NCI-H1105 (cell line): ENCODE measurements around the gene PSG6.
"Not testable (repeated sequence)": the region's sequence is repeated elsewhere in the genome, so short reads cannot be mapped to it uniquely, and the experiment has no call there.

ENCODE experiments used
- DNase-seq: peaks from one replicate; lab custom pipeline; 2025; lab: John Stamatoyannopoulos, UW

The PSG6 gene

DNA sequence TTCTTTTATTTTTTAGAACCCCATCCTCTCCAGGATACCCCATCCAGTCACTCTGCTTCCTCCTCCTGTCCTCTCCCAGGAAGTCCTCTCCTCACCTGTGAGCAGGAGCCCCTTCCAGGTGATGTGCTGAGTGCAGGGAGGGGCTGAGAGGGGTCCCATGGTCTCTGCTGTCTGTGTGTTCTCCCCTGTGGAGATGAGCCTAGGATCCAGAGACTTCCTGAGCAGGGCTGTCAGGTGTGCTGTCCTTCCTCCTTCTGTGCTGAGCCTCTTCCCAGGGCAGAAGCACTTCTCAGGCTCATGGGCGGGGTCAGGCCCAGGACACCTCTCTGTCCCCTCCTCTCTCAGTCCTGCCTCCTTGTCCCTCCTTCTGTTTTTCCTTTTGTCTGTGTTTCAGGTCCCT lies at the start of gene PSG6:
TSS of gene PSG6 (minus strand) at position 261 of the 400 bp plus-strand sequence. CDS start at position 159, 102 bp downstream.
- not testable (repeated sequence) for DNase-seq

DNA sequence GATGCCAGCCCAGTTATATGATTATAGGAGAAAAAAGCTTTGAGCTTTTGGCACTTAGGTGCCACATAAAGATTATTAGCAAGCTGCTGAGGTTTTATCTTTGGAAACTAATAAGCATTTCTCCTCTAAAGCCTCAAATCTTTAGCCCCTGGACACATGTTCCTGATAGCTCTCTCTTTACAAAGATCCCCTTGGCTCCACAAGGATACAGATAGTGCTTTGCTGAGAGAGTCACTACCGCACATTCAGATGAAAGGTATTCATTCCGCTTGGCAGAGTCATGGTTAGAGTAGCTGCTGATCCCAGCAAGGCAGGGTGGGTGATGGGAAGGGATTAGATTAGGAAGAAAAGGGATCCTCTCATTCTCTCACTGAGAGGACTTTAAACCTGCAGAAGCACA lies 47.5 kb upstream of the PSG6 start:
- no peak for DNase-seq

DNA sequence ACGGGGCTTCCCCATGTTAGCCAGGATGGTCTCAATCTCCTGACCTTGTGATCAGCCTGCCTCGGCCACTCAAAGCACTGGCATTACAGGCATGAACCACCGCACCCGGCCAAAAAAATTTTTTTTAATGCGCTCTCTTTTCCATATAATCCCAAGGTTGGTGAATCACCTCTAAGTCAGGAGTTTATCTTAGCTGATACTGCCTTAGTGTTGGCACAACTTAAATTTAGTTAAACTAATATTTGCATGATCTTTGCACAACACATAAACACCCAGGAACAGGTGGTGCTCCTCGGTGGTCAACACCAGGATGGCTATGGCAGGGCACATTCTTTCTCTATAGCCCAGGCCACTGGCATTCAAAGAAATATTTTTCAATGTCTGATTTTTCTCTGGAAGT lies 43.4 kb upstream of the PSG6 start:
- DNase-seq: no peak

DNA sequence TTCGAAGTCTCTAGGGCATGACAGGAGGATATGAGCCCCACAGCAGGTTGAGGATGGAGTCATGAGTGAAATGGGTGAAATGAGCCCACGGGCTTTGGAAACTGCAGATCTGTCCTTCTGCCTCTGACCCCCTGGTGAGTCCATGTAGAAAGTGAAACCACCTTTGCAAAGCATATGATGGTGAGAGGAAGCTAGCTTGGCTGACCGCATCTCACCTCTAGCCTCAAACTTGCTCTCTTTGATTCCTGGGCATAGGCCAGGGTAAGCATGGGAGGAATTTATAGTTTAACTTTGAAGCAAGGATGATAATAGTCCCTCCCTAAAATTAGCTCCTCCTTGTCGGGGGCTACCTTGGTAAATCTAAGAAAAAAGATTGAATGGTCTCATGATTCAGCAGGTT lies 34.4 kb upstream of the PSG6 start:
- not testable (repeated sequence) for DNase-seq

DNA sequence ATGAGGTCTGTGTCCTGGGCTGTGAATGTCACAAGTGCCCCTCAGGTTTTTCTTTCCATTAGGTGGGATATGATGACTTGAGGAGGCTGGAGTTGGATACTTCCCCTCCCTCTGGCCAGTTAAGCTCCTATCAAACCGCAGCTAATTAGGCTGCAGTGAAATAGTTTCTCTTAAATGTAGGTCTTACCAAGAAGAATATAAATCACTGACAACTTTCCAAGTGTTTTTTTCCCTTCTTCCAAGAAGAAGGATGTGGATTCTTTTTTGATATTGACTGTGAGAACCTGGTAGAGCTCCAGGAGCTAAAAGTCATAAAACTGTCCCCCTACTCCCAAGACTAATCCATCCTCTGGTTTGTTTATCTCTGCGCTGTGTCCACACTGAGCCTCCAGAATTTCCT lies 33.8 kb upstream of the PSG6 start:
- DNase-seq: not testable (repeated sequence)

DNA sequence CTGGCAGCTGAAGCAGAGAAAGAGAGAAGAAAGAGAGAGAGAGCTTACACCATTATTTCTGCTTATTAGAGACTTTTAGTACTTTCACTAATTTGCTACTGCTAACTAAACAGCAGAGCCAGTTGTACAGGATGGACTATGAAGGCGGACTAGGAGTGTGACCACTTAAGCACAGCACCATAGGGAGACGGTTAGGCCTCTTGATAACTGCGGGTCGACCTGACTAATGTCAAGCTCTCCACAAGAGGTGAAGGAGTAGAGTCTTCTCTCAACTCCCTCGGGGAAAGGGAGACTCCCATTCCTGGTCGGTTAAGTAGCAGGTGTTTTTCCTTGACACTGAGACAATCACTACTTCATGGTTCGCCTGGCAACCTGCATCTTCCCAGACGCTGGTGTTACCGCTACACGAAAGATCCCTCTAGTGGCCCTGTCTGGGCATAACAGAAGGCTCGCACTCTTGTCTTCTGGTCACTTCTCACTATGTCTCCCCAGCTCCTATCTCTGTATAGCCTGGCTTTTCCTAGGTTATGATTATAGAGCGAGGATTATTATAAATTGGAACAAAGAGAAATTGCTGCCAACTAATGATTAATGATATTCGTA lies 24.6 kb upstream of the PSG6 start:
- no peak for DNase-seq

DNA sequence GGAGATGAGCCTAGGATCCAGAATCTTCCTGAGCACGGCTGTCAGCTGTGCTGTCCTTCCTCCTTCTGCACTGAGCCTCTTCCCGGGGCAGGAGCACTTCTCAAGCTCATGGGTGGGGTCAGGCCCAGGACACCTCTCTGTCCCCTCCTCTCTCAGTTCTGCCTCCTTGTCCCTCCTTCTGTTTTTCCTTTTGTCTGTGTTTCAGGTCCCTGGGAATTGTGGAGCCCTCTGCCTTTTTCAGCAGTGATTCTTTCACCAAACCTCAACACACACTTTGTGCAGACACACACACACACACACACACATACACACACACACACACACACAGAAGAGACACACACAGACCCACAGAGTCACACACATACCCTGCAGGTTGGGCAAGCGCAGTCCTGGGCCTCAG lies 19.4 kb upstream of the PSG6 start, which contains the start of gene PSG7:
TSS of gene PSG7 (minus strand) at position 101 of the 400 bp plus-strand sequence. CDS start 131 bp downstream, outside the sequence.
- DNase-seq: not testable (repeated sequence)

DNA sequence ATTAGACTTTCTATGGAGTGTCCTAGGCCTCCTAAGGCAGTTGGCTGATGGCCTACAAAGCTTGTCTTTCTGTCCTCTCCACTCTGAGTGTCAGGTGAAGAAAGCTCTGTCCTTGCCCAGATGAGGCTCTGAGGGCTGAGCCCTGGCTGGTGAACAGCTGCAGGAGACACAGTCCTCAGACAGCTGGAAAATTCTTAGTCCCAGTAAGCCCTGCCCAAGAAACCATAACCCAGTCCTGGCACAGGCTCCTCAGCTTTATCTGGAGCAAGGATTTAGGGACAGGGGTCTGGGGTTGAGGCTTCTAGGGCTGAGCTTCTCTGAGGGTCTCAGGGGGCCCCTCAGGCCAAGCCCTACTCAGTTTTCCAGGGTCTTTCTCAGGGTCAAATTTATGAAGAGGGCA lies 17.0 kb upstream of the PSG6 start:
- not testable (repeated sequence) for DNase-seq

DNA sequence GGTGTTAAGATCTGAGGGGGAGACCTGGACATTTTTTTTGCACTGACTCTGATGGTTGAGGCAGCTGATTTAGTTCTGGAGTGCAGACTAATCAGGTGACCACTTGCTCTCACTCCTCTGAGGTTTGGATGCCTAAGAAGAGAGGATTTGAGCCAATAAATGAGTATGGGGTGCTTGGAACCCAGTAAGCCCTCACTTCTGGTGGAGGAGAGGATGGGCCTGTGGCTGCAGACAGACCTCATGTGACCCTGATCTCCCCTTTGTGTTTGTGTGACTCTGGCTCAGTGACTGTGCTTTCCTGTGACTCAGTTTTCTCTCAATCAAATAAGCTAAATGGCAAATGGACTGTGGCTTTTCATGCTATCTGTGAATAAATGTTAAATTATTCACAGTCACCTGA lies 16.5 kb upstream of the PSG6 start:
- not testable (repeated sequence) for DNase-seq

DNA sequence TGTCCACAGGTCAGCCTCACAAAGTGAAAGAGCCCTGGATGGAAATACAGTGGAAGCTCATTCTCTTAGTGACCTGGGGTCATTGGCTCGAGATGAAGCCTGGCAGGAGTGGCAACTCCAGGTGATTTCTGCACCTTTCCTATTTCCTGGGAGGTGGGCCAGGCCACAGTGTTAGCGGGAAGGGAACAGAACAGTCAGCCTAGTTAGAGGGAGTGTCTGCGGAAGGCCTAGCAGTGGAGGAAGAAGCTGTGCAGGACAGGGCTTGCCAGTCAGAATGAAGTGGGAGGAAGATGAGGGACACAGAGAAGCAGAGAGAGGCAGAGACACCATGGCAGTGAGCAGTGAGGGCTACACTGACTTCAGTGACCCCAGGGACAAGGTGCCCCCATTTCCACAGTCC lies 15.7 kb upstream of the PSG6 start:
- not testable (repeated sequence) for DNase-seq

DNA sequence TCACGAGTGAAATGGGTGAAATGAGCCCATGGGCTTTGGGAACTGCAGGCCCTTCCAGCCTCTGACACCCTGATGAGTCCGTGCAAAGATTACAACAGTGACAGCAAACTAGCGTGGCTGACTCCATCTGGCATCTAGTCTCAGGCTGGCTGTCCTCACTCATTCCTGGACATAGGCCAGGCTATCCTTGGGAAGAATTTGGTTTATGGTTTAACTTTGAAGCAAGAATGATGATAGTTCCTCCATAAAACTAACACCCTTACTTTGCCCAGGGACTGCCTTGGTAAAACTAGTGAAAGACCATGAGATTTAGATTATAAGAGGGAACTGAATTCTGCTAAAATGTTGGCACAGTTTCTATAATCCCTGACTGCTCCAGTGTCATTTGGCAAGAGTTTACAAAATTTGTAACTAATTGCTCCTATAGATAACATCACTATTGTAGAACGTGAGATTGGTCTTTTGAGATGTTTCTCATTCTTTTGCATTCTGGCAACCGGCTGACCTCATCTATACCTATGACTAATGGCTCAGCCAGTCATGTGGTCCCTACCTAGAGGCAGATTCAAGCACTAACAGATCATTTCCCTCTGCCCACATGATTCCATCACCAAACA lies 14.9 kb upstream of the PSG6 start:
- DNase-seq: not testable (repeated sequence)

DNA sequence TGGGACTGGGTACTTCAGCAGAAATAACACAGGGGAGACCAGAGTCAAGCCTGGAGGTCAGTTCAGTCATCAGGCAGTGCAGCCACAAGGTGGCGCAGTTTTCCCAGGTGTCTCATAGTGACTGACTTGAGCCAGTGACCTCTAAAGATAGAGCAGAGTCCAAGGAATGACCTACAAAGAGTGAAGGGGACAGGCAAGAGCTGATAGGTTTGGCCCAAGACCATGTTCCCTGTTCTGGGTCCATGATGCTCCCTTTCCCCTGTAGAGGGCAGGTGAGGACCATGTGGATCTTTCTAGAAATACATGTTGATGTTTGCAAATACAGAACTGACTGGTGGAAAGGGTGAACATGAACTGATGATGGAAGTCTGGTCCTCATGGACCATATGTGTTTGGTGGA lies 12.5 kb upstream of the PSG6 start:
- DNase-seq: not testable (repeated sequence)

DNA sequence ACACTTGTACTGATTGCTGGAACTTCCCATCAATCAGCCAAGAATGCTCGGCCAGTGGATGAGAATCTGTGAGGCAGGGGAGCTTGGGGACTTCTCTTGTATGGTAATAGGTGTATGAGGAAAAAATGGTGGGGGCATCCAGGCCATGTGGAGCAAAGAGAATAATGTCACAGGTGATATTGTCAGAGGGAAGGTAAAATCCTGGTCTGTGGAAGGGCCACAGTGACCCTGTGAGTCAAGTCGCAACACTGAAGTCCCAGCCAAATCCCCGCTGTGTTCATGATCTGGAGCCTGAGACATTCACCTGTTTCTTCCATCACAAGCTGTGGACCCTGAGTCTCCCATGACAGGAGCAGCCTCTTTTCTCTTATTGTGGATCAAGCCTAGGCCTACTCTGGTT lies 11.2 kb upstream of the PSG6 start:
- no peak for DNase-seq

DNA sequence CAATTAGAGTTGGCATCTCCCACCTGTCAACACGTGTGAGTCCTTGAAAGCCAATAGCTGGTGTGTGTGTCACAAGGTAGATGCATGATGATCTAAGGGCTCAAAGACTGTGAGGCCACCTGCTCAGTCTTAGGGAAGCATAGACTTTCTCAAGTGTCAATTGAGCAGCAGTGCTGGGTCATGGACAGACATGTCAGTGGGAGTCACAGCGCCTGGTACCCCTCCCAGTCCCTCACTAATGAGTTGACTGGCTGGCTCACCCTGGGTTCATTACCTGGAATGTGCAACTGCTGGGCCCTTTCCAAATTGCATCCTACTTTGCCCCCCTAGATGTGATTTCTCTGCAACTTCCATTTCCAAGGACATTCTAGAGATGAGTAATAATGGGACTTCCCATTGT lies 9.1 kb upstream of the PSG6 start:
- no peak for DNase-seq

DNA sequence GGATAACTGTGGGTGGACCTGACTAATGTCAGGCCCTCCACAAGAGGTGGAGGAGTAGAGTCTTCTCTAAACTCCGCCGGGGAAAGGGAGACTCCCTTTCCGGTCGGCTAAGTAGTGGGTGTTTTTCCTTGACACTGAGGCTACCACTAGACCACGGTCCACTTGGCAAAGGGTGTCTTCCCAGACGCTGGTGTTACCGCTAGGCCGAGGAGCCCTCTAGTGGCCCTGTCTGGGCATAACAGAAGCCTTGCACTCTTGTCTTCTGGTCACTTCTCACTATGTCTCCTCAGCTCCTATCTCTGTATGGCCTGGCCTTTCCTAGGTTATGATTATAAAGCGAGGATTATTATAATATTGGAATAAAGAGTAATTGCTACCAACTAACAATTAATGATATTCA lies 5.4 kb upstream of the PSG6 start:
- DNase-seq: peak; percentile 10

DNA sequence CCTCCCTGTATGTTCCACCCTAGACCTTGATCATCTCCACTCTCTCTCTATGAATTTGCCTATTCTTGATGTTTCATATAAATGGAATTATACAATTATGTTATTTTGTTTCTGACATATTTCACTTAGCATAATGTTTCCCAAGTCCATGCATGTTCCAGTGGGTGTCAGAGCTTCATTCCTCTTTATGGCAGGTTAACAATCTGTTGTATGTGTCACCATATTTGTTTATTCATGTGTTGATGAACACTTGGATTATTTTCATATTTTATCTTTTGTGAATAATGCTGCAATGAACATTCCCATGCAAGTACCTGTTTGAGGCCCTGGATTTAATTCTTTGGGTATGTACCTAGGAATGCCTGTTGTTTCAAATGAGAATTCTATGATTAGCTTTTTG lies 3.3 kb upstream of the PSG6 start:
- not testable (repeated sequence) for DNase-seq

DNA sequence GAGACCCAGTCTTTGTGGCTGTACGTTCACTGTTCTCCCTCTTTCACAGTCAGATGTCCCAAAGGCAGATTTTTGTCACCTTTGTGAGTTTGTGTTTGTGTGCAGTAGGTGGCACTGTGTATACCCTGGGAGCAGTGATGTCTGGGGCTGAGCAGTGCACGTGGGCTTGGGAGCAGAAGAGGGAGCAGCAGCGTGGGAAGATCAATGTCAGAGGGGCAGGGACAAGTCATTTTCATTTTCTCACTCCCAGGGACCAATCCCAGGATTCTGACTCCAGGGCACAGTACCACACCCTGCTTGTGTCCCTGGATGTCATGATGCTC lies 2.0 kb upstream of the PSG6 start:
- no peak for DNase-seq

DNA sequence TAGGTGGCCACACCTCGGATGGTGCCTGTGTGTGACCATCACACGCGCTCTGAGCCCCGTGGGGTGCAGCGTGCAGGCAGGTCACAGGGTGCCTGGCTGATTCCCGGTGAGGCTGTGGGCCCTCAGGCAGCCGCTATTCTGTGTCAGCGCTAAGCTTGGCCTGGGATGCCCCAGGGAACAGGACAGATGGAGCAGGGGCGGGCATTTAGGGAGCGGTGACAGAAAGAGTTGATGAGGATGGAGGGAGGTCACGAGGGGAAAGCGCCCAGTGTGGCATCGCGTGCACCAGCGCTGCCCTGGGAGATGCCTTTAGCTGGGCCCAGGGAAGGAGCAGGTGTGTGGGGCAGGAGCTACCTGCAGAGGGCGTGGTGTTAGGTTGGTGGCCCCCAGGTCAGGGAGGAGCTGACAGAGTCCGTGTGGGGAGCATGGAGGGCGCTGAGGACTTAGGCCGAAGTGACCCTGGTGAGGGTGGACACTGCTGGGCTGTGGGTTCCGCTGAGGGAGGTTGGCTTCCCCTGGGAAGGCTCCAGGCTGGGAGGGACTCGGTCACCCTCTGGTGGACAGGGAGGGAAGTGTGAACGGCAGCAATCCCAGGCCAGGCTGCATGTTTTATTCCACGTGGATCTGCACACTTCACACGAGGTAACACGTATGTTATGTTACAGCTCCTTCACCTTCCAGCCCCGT lies 1.5 kb upstream of the PSG6 start:
- DNase-seq: not testable (repeated sequence)

DNA sequence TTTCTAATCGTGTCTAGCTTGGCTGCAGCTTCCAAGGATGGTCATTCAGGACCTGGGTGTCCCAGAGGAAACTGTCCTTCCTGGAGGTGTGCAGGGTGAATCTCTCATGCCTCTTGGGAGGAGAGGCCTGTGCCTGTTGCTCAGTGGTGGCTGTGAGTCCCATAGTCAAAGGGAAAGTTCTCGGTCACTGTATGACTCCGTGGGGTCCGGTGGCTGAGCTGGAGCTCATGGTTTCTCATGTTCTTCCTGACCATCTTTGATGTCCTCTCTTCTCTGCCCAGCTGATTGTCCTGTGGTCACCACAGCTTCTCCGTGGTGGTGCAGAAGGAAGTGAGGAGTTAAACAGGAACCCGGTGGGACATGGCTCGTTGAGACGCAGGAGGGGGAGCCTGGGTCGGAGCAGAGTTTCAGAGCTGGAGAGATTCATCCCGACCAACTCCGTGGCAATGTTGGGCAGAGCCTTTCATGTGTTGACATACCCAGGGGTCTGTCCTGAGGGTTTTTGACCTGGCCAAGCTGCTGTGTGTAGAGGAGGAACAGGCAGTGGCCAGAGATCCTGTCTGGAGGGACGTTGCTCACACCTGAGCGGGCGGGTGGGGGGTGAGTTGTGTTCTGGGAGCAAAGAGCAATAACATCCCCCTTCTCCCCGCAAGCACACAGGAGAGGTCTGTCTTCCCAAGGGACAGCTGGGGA lies 829 bp upstream of the PSG6 start:
- not testable (repeated sequence) for DNase-seq

DNA sequence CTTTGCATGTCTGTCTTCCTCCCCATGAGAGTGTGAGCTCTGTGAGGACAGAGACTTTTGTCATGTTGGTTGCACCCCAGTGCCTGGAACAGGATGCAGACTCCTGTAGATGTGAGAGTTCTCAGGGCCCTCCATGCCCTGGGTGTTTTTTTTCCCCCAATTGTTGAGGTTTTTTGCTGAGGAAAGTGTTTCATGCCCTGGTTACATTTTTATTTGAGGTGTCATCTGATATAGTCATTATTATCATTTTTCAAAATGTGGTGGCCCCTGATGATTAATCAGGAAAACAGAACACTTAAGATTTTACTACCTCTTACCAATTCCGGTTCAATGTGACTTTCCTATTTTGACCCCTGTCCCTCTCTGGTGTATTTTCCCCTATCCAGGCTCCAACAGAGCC lies 763 bp downstream of the PSG6 start:
- not testable (repeated sequence) for DNase-seq

DNA sequence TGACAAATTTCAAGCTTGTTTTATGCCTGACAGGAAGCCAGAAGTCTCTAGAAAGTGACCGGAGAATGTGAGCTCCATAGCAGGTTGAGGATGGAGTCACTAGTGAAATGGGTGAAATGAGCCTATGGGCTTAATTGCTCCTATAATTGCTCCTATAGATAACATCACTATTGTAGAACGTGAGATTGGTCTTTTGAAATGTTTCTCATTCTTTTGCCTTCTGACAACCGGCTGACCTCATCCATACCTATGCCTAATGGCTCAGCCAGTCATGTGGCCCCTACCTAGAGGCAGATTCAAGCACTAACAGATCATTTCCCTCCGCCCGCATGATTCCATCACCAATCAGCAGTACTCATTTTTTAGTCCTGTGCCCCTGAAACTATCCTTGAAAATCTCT lies 4.2 kb downstream of the PSG6 start:
- DNase-seq: not testable (repeated sequence)

DNA sequence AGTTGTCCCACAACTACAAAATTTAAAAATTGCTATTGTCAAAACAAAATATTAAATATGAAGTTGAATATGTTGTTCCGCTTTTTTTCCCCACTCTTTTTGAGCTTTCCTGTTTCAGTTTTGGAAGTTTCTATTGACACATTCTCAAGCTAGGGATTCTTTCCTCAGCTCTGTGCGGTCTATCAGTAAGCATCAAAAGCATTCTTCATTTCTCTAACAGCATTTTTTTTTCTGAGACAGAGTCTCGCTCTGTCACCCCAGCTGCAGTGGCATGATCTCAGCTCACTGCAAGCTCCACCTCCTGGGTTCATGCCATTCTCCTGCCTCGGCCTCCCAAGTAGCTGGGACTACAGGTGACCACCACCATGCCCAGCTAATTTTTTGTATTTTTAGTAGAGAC lies 4.8 kb downstream of the PSG6 start:
- DNase-seq: not testable (repeated sequence)

DNA sequence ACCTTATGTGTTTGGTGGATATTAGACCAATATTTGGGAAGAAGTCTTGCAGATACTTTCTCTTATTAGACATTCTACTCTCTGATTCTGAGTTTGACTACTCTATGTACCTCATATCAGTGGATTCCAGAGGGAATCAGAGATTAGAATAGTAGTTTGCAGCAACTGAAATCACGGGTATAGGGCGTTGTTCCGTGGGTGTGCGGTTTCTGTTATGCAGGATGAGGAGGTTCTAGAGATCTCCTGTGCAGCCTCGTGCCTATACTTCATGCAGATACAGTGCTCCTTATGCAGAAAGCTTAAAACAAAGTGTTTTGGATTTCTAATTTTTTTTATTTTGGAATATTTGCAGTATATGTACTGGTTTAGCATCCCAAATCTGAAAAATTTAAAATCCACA lies 6.0 kb downstream of the PSG6 start:
- not testable (repeated sequence) for DNase-seq
